HG02610 (cell line): ENCODE data around the gene RARRES1.

Experiments used
- ATAC-seq: cut with Tn5 transposase; IDR thresholded peaks from one replicate; pipeline ENCODE4 v1.9.1; 2021; ENCODE audit warnings: mild to moderate bottlenecking, moderate library complexity; ENCODE audit not compliant: unreplicated experiment

Gene RARRES1

GRCh38 chr3:158766364-158766763 lies 34.1 kb upstream of the RARRES1 start:
- ATAC-seq: no peak

- no peak for ATAC-seq
Observed at GRCh38 chr3:158765518-158766205, 33.4 kb upstream of the RARRES1 start.

GRCh38 chr3:158763421-158763820 lies 31.2 kb upstream of the RARRES1 start:
- no peak for ATAC-seq

- ATAC-seq: no peak
Observed at GRCh38 chr3:158762701-158763100, 30.4 kb upstream of the RARRES1 start.

GRCh38 chr3:158761350-158761749 lies 29.1 kb upstream of the RARRES1 start:
- no peak for ATAC-seq

GRCh38 chr3:158755421-158755820 lies 23.2 kb upstream of the RARRES1 start:
- ATAC-seq: no peak

- no peak for ATAC-seq
Observed at GRCh38 chr3:158753854-158754253, 21.6 kb upstream of the RARRES1 start.

GRCh38 chr3:158751316-158751715 lies 19.1 kb upstream of the RARRES1 start:
- no peak for ATAC-seq

- no peak for ATAC-seq
Observed at GRCh38 chr3:158750016-158750415, 17.8 kb upstream of the RARRES1 start.

GRCh38 chr3:158749526-158749925 lies 17.3 kb upstream of the RARRES1 start:
- no peak for ATAC-seq

GRCh38 chr3:158748237-158748828 lies 16.1 kb upstream of the RARRES1 start:
- peak; percentile 36 for ATAC-seq

GRCh38 chr3:158747417-158747816 lies 15.2 kb upstream of the RARRES1 start:
- ATAC-seq: peak; percentile 10

GRCh38 chr3:158745551-158745950 lies 13.3 kb upstream of the RARRES1 start:
- ATAC-seq: no peak

- no peak for ATAC-seq
Observed at GRCh38 chr3:158744567-158745288, 12.5 kb upstream of the RARRES1 start.

- no peak for ATAC-seq
Observed at GRCh38 chr3:158743664-158744566, 11.7 kb upstream of the RARRES1 start.

- no peak for ATAC-seq
Observed at GRCh38 chr3:158742871-158743663, 10.8 kb upstream of the RARRES1 start.

GRCh38 chr3:158739661-158740060 lies 7.4 kb upstream of the RARRES1 start:
- ATAC-seq: no peak

- ATAC-seq: no peak
Observed at GRCh38 chr3:158739078-158739477, 6.8 kb upstream of the RARRES1 start.

GRCh38 chr3:158738653-158739052 lies 6.4 kb upstream of the RARRES1 start:
- no peak for ATAC-seq

- ATAC-seq: no peak
Observed at GRCh38 chr3:158737976-158738615, 5.8 kb upstream of the RARRES1 start.
